Loucy (cell line): ENCODE results near the gene ATP11B.

ENCODE experiments used
- CTCF ChIP-seq: fragments of 200-600 bp; sonication (generic); conservative IDR thresholded peaks from 2 replicates; pipeline ENCODE4 v1.5.1; 2014; ENCODE audit warnings: mild to moderate bottlenecking, antibody characterized with exemption, low read length
- EZH2phosphoT487 ChIP-seq: fragments of 200-600 bp; IDR thresholded peaks from 2 replicates; pipeline ENCODE4 v1.6.1; 2018; ENCODE audit warnings: antibody characterized with exemption, mild to moderate bottlenecking, moderate library complexity, borderline replicate concordance

DNA sequence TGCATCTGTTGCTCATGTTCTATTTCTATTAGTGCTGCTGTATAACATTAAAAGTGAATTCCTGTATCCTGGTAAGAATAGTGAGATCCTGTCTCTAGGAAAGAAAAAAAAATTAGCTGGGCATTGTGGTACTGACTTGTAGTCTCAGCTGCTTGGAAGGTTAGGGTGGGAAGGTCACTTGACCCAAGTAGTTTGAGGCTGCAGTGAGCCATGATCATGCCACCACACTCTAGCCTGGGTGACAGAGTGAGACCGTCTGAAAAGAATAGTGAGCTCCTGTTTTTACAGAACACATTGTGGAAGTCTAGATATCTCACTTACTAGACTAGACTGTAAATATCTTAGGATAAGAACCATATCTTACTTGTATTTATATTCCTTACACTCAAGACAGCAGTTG lies 4.6 kb downstream of the ATP11B start:
- TF ChIP-seq CTCF (no peak), EZH2phosphoT487 (no peak)
